Endothelial cell of umbilical vein (primary cell): Measurements from ENCODE around the gene DLGAP4. TPM values are rescaled to one million over a fixed set of nuclear protein-coding genes. Genes with fewer than 3 reads are reported as not detected.

Experiments used
- BruUV-seq: library from RNA; stranded (reverse); fragments of 400-500 nt; replicated peaks from 2 replicates; lab custom pipeline; 2021; lab: Mats Ljungman, UMichigan
- CTCF ChIA-PET: fragments of 300-600, 350-600 bp; sonication (Branson Sonifier 250); formaldehyde crosslinking; loops from one replicate; lab custom pipeline; 2021; ENCODE audit warnings: antibody characterized with exemption, inconsistent platforms; lab: Charles Lee
- POLR2A ChIA-PET: fragments of 300-600, 350-600 bp; sonication (Branson Sonifier 250); formaldehyde crosslinking; loops from one replicate; lab custom pipeline; 2021; ENCODE audit warnings: antibody characterized with exemption, inconsistent platforms; lab: Charles Lee
- DNase-seq: peaks from one replicate; pipeline ENCODE4 v3.0.0-alpha.2; 2011; ENCODE audit warnings: low read depth, low spot score
- FAIRE-seq: peaks from 2 replicates; lab custom pipeline; 2011; peaks lifted over from hg19 to GRCh38; lab: Jason Lieb, UNC
- H2AFZ ChIP-seq: 2 replicates; pipeline ENCODE4 v1.6.0; 2012; ENCODE audit warnings: low read depth, low read length, control low read depth, inconsistent platforms
- H3K27ac ChIP-seq: 2 replicates; pipeline ENCODE4 v1.5.1; 2011; ENCODE audit warnings: low read depth, mild to moderate bottlenecking, control low read depth, low read length, moderate library complexity; ENCODE audit not compliant: insufficient read depth
- H3K27me3 ChIP-seq, 2 experiments: 2 replicates each; pipeline versions ENCODE4 v1.6.0 to v1.6.1; 2011; ENCODE audit warnings: low read length in 2 of 2, mixed read lengths in 1 of 2; ENCODE audit not compliant: control insufficient read depth in 2 of 2, insufficient read depth in 2 of 2
- H3K36me3 ChIP-seq, 2 experiments: 2 replicates in 1 of 2; 3 replicates in 1 of 2; pipeline ENCODE4 v1.5.1; 2011; ENCODE audit warnings: low read length in 2 of 2, mild to moderate bottlenecking in 1 of 2, moderate library complexity in 1 of 2; ENCODE audit not compliant: control insufficient read depth in 2 of 2, insufficient read depth in 2 of 2; ENCODE audit errors: extremely low read depth in 1 of 2
- H3K4me1 ChIP-seq: 3 replicates; pipeline ENCODE4 v1.5.1; 2011; ENCODE audit warnings: mild to moderate bottlenecking, low read length; ENCODE audit not compliant: control insufficient read depth, insufficient read depth; ENCODE audit errors: extremely low read depth
- H3K4me2 ChIP-seq: 2 replicates; pipeline ENCODE4 v1.6.1; 2011; ENCODE audit warnings: low read length, control low read depth, mixed read lengths; ENCODE audit not compliant: insufficient read depth
- H3K4me3 ChIP-seq, 3 experiments: fragments of 200-600 bp in 1 of 3; sonication (generic), shearing (Covaris generic) in 1 of 3; replicated peaks in 1 of 3; 2 replicates each; pipeline ENCODE4 v1.5.1; 2011 to 2016; ENCODE audit warnings: control low read depth in 3 of 3, low read length in 3 of 3, mild to moderate bottlenecking in 2 of 3, inconsistent platforms in 1 of 3, low read depth in 1 of 3, moderate library complexity in 1 of 3; ENCODE audit not compliant: insufficient read depth in 1 of 3
- H3K79me2 ChIP-seq: 2 replicates; pipeline ENCODE4 v1.6.0; 2012; ENCODE audit warnings: low read length, inconsistent platforms; ENCODE audit not compliant: control insufficient read depth, insufficient read depth
- H3K9ac ChIP-seq: replicated peaks from 2 replicates; pipeline ENCODE3; 2011; ENCODE audit warnings: low read length, control low read depth; ENCODE audit not compliant: insufficient read depth; ENCODE audit errors: extremely low read depth
- H3K9me1 ChIP-seq: replicated peaks from 3 replicates; pipeline ENCODE4 v1.6.0; 2011; ENCODE audit warnings: mild to moderate bottlenecking, low read length; ENCODE audit not compliant: control insufficient read depth, insufficient read depth; ENCODE audit errors: extremely low read depth
- H3K9me3 ChIP-seq: replicated peaks from 2 replicates; pipeline ENCODE4 v1.5.1; 2012; ENCODE audit warnings: low read length, inconsistent platforms; ENCODE audit not compliant: control insufficient read depth, insufficient read depth
- H4K20me1 ChIP-seq: replicated peaks from 2 replicates; pipeline ENCODE3; 2011; ENCODE audit warnings: mild to moderate bottlenecking, low read length; ENCODE audit not compliant: control insufficient read depth, insufficient read depth; ENCODE audit errors: extremely low read depth
- EZH2 ChIP-seq: IDR thresholded peaks from 2 replicates; pipeline ENCODE4 v1.6.1; 2012; ENCODE audit warnings: borderline replicate concordance, low read depth, mild to moderate bottlenecking, moderate library complexity, low read length, inconsistent platforms; ENCODE audit not compliant: severe bottlenecking
- FOS ChIP-seq: IDR thresholded peaks from 2 replicates; pipeline ENCODE4 v1.6.1; 2011; ENCODE audit warnings: mild to moderate bottlenecking, low read length, moderate library complexity, borderline replicate concordance; ENCODE audit not compliant: insufficient read depth
- GATA2 ChIP-seq: IDR thresholded peaks from 2 replicates; pipeline ENCODE4 v1.7.0; 2011; ENCODE audit warnings: low read depth, mild to moderate bottlenecking, moderate library complexity, mixed read lengths, low read length; ENCODE audit not compliant: insufficient read length, insufficient read depth
- JUN ChIP-seq: IDR thresholded peaks from 2 replicates; pipeline ENCODE4 v1.6.1; 2011; ENCODE audit warnings: borderline replicate concordance, low read depth; ENCODE audit not compliant: insufficient read length, insufficient read depth
- MYC ChIP-seq: IDR thresholded peaks from one replicate; pipeline ENCODE4 v1.6.1; 2011; ENCODE audit warnings: mild to moderate bottlenecking, low read depth, low read length
- POLR2A ChIP-seq: IDR thresholded peaks from 2 replicates; pipeline ENCODE4 v1.6.1; 2012; ENCODE audit warnings: low read depth, mild to moderate bottlenecking, control low read depth, low read length
- POLR2AphosphoS5 ChIP-seq: IDR thresholded peaks from 2 replicates; pipeline ENCODE4 v1.6.1; 2012; ENCODE audit warnings: low read depth, mild to moderate bottlenecking, control low read depth, low read length, moderate library complexity; ENCODE audit not compliant: insufficient read depth
- dilution Hi-C: fragments of 300-500 bp; cut with MboI; formaldehyde crosslinking; loops from one replicate; pipeline ENCODE4 v1.15.0; 2019; ENCODE audit warnings: low sequenced_read_pairs; ENCODE audit not compliant: extremely low pct_ligation_motif_present
- intact Hi-C: fragments of 100-400 bp; cut with micrococcal nuclease; formaldehyde crosslinking; loops from one replicate; pipeline ENCODE4 v1.10.0; 2022
- polyA plus RNA-seq, 4 experiments: library from polyadenylated mRNA; depleted of rRNA in 3 of 4; stranded (reverse) in 3 of 4; unstranded in 1 of 4; fragments of >200 nt; gene quantifications; 2 replicates each; pipeline versions ENCODE4 v1.2.1 to v1.2.3, GENCODE V29; 2011 to 2012; ENCODE audit warnings: missing spikeins in 1 of 4
- total RNA-seq: library from RNA; stranded (reverse); gene quantifications from 2 replicates; pipeline ENCODE4 v1.2.3, GENCODE V29; 2021
- TF ChIP-seq, protein P1 (sequence below): IDR thresholded peaks from 2 replicates; pipeline ENCODE4 v1.6.1; 2011; ENCODE audit not compliant: insufficient read depth, insufficient read length
- TF ChIP-seq, protein P2 (sequence below), 2 donors: IDR thresholded peaks; 1 replicate in 1 of 2; 2 replicates in 1 of 2; pipeline ENCODE4 v1.5.1; 2011; ENCODE audit warnings: low read length in 2 of 2, mild to moderate bottlenecking in 2 of 2, moderate library complexity in 2 of 2, control low read depth in 1 of 2, inconsistent platforms in 1 of 2, low read depth in 1 of 2; ENCODE audit not compliant: insufficient read depth in 1 of 2; ENCODE audit errors: extremely low read depth in 1 of 2

Gene DLGAP4
- total and polyA plus RNA-seq, 2 donors (not counting 3 experiments of a cell fraction or from before 2014, with no cell fraction given), result 57.5 to 125 TPM

DNA sequence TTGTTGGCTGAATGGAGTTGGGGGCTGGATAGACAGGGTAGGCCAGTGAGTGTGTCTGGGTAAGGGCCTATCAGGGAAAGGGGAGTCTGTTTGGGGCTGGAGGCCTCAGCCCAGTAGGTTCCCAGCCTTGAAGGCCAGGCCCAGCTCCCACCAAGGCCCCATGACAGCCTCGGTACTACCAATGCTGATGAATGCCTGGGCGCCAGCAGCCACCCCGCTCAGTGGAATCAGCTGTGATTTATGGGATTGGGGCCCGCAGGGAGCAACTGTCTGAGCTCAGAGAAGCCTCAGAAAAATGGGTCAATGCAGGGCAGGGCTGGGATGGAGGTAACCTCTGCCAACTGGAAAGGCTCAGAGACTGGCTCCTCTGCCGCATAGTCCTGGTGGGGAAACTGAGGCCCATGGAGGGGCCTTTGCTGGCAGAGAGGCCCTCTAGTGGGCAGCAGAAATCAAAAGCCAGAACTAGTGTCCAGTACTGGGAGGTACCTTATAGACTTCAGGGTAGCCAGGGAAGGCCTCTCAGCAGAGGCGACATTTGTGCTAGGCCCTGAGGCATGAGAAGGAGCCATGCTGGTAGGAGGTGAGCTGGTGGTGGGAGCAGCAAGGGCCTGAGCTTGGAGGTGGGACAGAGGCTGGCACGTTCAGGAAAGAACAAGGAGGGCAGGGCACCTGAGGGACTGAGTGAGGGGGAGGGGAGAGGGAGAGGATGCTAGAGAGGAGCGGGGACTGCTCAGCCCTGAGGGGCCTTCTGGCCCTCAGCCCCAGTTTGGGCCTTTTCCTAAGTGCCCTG, 36.4 kb downstream of the DLGAP4 start:
- no peaks in the 10 kb centered on the region for H3K79me2 ChIP-seq
- dilution Hi-C loops (no loop called here), intact Hi-C loops (no loop called here)
- no peak for FAIRE-seq
- ChIA-PET POLR2A (no interaction called here), CTCF (interaction anchor here (1.2 kb wide), 1 partner anchor 22 kb away, joined by 3 read pairs; no protein-coding TSS in a partner anchor)
- BruUV-seq, result no TSS peak
- H3K4me1 ChIP-seq, result no peaks in the 10 kb centered on the region
- no peak overlapping the region for H3K4me2 ChIP-seq
- no peaks in the 10 kb centered on the region for H3K27me3 ChIP-seq
- H3K9ac ChIP-seq, result no peak overlapping the region
- TF ChIP-seq, protein P1, sequence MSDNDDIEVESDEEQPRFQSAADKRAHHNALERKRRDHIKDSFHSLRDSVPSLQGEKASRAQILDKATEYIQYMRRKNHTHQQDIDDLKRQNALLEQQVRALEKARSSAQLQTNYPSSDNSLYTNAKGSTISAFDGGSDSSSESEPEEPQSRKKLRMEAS, result no peak
- TF ChIP-seq, protein P2, sequence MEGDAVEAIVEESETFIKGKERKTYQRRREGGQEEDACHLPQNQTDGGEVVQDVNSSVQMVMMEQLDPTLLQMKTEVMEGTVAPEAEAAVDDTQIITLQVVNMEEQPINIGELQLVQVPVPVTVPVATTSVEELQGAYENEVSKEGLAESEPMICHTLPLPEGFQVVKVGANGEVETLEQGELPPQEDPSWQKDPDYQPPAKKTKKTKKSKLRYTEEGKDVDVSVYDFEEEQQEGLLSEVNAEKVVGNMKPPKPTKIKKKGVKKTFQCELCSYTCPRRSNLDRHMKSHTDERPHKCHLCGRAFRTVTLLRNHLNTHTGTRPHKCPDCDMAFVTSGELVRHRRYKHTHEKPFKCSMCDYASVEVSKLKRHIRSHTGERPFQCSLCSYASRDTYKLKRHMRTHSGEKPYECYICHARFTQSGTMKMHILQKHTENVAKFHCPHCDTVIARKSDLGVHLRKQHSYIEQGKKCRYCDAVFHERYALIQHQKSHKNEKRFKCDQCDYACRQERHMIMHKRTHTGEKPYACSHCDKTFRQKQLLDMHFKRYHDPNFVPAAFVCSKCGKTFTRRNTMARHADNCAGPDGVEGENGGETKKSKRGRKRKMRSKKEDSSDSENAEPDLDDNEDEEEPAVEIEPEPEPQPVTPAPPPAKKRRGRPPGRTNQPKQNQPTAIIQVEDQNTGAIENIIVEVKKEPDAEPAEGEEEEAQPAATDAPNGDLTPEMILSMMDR (IDR thresholded peaks at IDR 0.05; ENCODE audit: extremely low read depth in 1 of 2, insufficient read depth in 1 of 2, low read depth in 1 of 2, low read length in 2 of 2), result no peak
- TF ChIP-seq MYC (no peak), JUN (no peak), GATA2 (no peak), FOS (no peak), POLR2A (no peak), POLR2AphosphoS5 (no peak), EZH2 (no peak)
- H3K36me3 ChIP-seq, result no peaks in the 10 kb centered on the region
- no peak for DNase-seq
- H4K20me1 ChIP-seq, result no peaks in the 10 kb centered on the region
- H3K9me1 ChIP-seq, result no peaks in the 10 kb centered on the region
- H3K9me3 ChIP-seq, result no peaks in the 10 kb centered on the region
- no peak overlapping the region for H2AFZ ChIP-seq
- no peak overlapping the region for H3K27ac ChIP-seq
- H3K4me3 ChIP-seq, result no peak overlapping the region
